GM19239 (cell line): ENCODE results near the gene CD300A.
"Not testable (repeated sequence)": the region's sequence is repeated elsewhere in the genome, so short reads cannot be mapped to it uniquely, and the experiment has no call there.

Source experiments
- DNase-seq: peaks from one replicate; pipeline ENCODE4 v3.0.0; 2011; ENCODE audit warnings: low spot score; ENCODE audit not compliant: insufficient read length
- FAIRE-seq: peaks from 2 replicates; lab custom pipeline; 2011; peaks lifted over from hg19 to GRCh38; lab: Jason Lieb, UNC

Gene CD300A

DNA sequence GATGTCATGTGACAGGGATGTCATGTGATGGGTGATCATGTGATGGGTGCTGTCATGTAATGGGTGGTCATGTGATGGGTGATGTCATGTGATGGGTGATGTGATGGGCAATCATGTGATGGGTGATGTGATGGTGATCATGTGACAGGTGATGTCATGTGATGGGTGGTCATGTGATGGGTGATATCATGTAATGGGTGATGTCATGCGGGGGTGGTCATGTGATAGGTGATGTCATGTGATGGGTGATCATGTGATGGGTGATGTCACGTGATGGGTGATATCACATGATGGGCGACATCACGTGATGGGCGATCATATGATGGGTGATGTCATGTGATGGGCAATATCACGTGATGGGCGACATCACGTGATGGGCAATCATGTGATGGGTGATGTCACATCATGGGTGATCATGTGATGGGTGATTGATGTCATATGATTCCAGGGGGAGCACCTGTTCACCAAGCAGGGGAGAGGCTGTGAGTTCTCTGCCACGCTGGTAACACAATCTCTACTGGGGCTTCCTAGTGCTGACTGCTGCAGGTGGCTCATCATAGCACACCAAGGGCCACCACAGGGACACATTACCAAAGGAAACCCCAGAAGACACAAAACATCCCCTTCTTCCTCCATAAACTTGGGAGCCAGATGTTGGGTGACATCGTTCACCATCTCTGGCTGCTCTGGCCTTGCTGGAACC lies 48.3 kb downstream of the CD300A start:
- no peak for FAIRE-seq
- no peak for DNase-seq

DNA sequence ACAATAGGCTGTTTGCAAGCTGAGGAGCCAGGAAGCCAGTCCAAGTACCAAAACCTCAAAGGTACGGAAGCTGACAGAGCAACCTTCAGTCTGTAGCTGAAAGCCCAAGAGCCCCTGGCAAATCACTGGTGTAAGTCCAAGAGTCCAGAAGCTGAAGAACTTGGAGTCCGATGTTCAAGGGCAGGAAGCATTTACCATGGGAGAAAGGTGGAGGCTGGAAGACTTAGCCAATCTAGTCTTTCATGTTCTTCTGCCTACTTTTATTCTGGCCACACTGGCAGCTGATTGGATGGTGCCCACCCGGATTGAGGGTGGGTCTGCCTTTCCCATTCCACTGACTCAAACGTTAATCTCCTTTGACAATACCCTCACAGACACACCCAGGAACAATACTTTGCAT lies 49.5 kb downstream of the CD300A start:
- DNase-seq (no peak), FAIRE-seq (no peak)

DNA sequence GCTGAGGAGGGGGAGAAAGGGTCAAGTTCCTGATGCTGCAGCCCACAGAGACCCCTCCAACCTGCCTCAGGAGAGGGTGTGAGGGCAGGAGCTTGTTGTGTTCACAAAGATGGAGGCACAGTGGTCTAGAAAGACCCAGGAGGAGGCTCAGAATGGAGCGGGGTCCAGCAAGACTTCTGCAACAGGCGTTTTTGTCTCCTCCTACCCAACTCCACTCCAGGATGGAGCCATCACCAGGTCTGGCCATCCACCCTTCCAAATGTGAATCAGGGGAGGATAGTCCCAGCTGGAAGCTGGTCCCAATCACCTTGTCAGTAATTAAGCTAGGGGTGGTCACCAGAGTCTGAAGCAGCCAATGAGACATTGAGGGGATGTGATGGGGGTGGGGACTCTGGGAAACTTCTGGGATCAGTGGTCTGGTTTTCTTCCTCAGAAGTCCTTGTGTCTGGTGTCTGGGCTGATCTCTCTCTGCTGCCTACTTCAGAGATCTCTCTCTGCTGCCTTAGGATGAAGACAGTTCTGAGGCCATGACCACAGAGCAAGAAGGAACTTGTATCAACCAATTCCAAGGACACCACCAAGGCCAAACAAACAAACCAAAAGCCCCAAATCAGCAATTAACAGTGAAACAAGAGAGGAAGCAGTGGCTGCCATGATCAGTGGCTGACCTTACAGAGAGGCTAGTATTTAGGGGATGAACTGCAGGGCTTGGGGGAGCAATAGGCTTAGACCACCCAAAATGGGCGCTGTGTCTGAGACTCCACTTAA lies 50.3 kb downstream of the CD300A start:
- DNase-seq: no peak
- no peak for FAIRE-seq

DNA sequence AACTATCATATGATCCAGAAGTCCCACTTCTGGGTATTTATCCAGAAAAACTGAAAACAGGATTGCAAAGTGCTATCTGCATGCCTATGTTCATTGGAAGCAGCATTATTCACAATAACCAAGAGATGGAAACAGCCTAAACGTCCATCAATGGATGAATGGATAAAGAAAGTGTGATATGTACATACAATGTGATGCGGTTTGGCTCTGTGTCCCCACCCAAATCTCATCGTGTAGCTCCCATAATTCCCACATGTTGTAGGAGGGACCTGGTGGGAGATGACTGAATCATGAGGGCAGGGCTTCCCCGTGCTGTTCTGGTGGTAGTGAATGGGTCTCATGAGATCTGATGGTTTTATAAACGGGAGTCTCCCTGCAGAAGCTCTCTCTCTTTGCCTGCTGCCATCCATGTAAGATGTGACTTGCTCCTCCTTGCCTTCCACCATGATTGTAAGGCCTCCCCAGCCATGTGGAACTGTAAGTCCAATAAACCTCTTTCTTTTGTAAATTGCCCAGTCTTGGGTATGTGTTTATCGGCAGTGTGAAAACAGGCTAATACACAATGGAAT lies 52.1 kb downstream of the CD300A start:
- DNase-seq, FAIRE-seq: not testable (repeated sequence)

DNA sequence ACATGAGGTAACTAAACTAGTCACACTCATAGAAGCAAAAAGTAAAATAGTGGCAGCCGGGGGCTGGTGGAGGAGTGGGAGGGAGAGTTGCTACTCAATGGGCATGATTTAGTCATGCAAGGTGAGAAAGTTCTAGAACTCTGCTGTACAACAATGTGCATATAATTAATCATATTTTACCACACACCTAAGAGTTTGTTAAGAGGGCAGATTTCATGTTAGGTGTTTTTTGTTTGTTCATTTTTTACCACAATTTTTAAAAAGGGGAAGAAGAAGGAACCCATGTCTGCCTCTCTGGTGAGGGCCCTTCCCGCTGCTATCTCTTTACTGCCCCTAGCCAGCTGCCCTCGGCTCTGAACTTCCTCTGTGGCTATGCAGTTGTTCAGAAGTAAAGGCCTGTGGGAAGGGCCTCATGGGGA lies 53.6 kb downstream of the CD300A start:
- FAIRE-seq (no peak), DNase-seq (no peak)

DNA sequence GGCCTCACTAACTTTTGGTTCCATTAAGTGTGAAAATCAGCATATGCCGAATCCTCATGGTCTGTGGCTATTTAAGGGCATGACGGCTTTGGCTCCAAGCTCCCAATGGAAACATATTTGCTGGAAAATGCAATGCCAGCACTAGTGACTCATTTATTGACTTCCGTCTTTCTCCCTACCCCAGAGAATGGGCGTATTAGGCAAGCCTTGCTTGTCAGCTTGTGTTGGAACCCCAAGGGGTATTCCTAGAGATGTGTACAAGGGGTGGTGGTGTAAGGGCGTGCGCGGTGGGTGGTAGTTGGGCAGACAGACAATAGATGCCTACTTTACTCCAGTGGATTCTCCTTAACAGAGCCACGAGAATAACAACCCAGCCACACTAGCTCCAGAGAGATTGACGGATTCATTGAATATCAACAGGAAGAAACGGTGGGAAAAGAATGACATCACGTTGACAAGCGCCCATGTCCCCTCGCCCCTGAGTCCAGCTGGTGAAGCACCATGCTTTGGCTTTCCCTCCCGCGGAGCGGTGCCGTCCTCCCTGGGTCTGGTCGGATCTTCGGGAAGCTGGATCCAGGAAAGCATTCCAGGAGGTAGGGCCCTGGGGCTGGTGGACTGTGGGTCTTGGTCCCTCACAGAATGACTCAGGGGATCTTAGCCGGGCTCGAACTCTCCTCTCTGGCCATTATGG lies 54.5 kb downstream of the CD300A start:
- DNase-seq (no peak), FAIRE-seq (no peak)

DNA sequence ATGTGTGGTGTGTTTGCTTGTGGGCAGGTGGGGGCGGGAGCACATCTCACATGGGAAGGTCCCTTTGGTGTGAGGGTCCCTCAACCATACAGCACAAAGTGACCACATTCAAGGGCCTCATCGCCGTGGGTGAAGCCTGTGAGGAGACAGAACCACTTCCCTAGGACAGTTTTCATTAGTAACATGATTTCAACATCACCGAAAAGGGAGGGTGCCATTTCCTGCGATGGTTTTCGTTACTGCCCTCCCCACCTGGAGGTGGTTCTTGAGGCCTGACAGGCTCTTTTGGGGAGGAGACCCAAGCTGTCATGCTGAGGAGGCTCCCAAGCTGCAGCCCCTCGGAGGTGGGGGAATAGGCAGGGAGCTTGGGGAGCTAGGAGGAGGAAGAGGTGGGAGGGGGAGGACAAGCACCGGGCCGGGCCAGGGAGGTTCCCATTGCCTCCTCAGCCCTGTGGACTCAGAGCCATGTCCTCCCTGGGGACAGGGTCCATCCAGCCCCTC lies 55.3 kb downstream of the CD300A start:
- peak; percentile 23 for FAIRE-seq
- DNase-seq: no peak

DNA sequence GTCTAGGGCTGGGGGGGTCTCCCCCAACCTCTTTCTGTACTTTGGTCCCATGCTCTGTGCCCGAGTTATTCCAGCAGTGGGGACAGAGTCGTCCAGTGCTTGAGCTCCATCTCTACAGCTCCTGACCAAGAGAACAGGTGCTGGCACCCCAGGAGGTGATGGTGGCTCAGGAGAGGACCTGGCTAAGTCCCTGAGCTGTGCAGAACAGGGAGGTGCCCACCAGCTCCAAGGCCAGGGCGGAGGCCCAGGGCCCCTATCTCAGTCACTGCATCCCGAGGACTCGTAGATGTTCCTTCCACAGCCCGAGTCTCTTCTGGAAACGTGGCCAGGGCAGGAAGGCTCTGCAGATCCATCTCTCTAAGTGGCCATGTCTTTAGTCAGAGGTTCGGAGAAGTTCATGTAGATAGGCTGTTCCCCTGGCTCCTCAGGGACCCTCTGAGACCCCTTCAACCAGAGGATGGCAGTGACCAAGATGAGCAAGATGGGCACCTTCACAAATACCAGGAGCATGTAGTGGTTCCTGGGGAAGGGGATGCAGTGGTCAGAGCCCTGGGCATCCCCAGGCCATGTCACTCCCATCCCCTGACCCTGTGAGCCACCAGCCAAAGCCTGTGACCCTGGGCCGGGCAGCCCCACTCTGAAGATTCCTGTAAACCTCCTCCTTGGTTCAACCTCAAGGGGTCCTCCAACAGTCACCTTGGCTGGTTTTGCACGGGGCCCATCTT lies 56.1 kb downstream of the CD300A start:
- no peak for FAIRE-seq

DNA sequence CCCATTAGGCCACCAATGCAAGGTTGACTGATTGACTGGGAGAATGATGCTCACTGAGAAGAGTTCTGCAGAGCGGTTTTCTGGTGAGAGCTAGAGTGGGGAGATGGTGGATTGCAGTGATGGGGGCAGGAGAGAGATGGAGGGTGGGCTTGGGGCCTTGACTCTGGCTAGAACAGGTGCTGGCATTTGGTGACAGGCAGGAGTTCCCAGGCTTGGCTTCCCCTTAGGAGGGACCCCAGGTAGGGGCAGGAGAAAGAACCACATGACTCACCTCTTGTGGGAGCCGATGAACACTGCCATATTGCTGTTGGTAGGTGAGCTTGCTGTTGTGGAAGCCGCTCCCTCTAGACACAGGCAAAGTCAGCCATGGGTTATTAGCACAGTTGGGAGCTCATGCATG lies 56.9 kb downstream of the CD300A start:
- no peak for FAIRE-seq
- no peak for DNase-seq

More for the DNA sequence above, 56.1 kb downstream of the CD300A start:
- DNase-seq: no peak

DNA sequence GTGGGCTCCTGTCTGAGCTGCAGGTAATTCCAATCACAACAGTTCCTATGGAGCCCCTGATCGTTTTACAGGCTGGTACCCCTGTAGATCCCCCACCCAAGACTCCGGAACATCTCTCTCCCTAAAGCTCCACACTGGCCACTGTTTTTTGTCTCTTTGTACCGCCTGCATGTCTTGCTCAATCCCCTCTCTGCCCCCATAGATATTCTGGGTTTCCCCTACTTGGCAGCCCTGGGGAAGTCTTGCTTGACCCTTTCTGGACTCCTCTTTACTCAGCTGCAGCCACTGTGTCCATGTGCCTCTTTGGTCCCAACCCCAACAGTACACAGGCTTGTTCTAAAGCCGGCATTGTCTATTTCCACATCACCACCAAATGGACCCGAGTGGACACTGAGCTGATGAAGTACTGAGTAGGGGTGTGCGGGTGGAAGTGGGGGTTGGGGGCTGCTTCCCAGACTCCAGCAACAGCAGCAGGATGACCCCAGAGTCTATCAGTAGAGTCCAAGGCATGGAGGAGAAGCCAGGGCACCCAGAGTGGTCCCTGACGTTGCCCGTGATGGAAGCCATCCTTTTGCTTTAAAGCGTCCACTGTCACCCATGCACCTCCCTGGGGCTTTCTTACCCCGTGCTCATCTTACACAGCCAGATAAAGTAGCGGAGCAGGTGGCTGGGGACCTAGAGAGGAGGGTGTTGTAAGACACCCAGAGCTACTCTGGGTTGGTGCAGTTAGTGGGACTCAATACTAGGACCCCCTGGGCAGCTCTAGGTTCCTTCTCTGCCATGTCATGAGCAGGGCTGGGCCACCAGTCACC lies 58.4 kb downstream of the CD300A start:
- FAIRE-seq: no peak
- no peak for DNase-seq

DNA sequence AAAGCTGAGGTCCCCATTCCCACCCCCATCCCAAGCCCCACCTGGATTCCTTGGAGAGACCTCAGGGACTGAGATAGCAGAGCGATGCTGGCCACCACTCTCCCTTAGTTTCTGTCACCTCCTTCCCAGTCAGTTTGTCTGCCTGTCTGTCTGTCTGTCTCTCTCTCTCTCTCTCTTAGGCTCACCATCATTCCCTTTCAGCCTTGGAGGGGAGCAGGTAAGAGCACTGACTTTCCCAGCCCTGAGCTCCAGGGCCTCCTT lies 59.0 kb downstream of the CD300A start:
- no peak for DNase-seq
- FAIRE-seq: peak; percentile 4

DNA sequence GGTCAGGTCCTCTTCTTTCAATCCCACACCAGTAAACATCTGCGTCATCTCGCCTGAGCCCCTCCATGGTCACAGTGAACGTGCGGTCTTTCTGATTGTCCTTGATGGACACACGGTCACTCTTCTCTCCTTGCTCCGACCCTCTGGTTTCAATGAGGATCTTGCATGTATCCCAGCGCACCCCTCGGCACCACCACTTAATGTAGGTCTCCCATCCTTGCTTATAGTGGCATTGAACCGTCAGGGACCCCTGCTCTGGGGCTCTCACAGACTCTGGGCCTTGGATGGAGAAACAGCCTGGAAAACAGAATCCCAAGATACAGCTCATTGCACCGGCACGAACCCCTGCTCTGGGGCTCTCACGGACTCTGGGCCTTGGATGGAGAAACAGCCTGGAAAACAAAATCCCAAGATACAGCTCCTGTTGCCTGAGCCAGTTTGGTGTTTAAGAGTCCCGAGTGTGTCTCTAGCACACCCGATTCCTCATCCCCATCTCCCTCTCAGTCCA lies 59.4 kb downstream of the CD300A start:
- DNase-seq (no peak), FAIRE-seq (no peak)

DNA sequence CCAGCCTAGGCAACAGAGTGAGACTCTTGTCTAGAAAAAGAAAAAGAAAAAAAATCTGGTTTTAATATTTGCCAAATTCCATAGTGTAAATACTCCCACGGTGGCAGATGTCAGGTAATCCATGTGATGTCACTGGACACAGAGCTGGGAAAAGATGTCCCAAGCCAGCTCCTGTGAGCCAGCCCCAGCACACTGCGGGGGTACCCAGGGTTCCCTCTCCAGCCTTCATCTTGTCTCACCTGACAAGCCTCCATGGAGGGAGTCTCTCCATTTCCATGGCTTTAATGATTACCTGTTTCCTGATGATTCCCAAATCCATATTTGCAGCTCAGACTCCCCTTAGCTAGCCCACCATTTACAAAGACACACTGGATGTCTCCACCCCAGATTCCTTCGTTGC lies 60.2 kb downstream of the CD300A start:
- DNase-seq: no peak
- no peak for FAIRE-seq

DNA sequence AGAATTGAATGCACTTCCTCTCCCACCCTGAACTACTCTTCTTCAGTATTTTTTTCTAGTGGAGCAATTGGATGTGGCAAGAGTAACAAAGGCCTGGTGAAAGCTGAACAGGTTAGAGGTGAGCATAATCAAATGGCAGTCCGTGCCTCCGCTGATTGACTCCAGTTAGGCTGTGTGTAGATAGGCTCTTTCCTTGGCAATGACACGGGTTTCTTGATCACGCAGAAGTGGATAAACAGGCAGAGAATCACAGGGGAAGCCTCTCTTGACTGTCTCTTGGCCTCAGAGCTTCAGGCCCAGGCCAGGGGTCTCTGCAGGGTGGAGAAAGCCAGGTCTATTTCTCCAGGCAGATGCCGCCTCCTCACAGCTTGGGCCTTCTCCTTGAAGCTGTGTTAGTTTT lies 60.6 kb downstream of the CD300A start:
- FAIRE-seq (no peak), DNase-seq (no peak)

DNA sequence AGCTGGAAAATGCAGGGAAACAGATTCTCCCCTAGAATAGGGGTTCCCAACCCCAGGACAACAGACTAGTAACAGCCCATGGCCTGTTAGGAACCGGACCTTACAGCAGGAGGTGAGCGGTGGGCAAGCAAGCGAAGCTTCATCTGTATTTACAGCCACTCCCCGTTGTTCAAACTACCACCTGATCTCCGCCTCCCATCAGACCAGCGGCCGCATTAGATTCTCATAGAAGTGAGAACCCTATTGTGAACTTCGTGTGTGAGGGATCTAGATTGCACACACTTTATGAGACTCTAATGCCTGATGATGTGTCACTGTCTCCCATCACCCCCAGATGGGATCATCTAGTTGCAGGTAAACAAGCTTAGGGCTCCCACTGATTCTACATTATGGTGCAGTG lies 61.3 kb downstream of the CD300A start:
- DNase-seq (no peak), FAIRE-seq (no peak)

DNA sequence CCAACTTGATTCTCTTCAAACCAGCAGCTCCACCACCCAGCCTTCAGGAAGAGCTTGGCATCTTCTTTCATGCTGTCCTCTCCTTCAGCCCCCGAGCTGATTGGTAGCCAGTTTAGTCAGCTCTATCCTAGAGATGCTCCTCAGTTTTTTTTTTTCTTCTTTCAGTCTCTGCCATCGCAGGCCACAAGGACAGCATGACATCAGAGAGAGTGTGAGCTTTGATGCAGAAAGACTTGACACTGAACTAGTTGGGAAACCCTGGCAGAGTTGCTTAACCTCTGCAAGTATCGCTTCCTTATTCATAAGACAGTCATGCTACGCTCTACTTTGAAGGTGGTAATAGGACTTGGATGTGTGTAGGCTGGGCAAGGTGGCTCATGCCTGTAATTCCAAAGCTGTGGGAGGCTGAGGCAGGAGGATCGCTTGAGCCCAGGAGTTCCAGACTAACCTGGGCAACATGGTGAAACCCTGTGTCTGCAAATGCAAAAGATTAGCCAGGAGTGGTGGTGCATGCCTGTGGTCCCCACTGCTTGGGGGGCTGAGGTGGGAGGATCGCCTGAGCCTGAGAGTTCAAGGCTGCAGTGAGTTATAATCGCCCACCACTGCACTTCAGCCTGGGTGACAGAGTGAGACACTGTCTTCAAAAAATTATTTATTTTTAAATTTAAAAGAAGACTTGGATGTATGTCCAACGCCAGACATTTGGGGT lies 62.2 kb downstream of the CD300A start:
- DNase-seq: peak; percentile 60
- FAIRE-seq: peak; percentile 97

DNA sequence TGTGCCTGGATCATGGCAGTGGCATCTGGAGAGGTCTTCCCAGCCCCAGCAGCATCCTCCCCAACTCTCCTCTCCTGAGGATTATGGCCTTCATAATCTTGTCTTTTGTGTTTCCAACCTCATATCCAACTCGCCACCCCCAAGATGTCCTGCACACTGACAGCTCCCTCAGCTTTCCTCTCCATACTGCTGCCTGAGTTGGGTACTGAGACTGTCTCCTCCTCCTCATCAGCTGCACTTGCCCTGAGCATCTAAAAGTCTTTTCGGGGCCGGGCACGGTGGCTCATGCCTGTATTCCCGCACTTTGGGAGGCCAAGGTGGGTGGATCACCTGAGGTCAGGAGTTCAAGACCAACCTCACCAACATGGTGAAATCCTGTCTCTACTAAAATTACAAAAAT lies 62.8 kb downstream of the CD300A start:
- no peak for FAIRE-seq
- no peak for DNase-seq

DNA sequence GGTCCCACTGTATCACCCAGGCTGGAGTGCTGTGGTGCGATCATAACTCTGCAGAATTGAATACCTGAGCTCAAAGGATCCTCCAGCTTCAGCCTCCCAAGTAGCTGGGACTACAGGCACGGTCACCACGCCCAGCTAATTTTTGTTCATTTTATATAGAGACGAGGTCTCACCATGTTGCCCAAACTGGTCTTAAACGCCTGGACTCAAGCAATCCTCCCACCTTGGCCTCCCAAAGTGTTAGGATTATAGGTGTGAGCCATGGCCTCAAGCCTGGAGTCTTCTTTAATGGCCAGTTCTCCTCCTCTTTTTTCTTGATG lies 64.4 kb downstream of the CD300A start:
- DNase-seq (no peak), FAIRE-seq (no peak)

DNA sequence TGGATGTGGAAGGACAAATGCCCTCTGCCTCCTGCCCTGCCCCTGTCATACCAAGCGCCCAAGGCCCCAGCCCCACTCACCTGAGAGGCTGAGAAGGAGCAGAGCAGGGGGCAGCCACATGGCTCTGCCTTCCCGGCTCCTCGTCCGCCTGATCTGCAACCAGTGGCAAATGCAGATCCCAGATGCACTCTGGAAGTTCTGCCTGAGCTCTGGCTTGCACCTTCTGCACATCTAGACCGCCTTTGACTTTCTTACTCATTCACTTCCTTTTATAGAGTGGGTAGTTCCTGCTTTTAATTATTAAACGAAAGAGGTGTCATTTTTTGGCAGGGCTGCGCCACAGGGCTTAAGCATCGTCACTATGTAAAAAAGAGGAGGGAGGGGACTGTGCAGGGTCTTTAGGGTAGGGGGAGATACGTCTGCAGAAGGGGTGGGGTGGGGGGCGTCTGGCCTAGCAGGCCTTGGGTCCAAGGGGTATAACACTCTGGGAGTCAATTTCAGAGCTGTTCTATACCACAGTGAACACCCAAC lies 64.9 kb downstream of the CD300A start, which contains the start of gene CD300LB:
Gene CD300LB (minus strand): TSS at position 245 of the 531 bp plus-strand sequence. CDS start 125 bp downstream, at position 120.
- DNase-seq: no peak
- peak; percentile 82 for FAIRE-seq
